Measurements from ENCODE around the gene TAAR5. TPM values are rescaled to one million over a fixed set of nuclear protein-coding genes. Genes with fewer than 3 reads are reported as not detected.

Gene TAAR5
- total and polyA plus RNA-seq, 2 donors (not counting 3 experiments of a cell fraction or from before 2014, with no cell fraction given): not detected

- no peaks in the 10 kb centered on the region for H3K4me1 ChIP-seq (ENCODE audit: control insufficient read depth, extremely low read depth, insufficient read depth, low read length)
- FAIRE-seq: no peak
- no peak overlapping the region for H3K9ac ChIP-seq (replicated peaks; ENCODE audit: extremely low read depth, insufficient read depth, low read length)
- H3K9me1 ChIP-seq (replicated peaks; ENCODE audit: control insufficient read depth, extremely low read depth, insufficient read depth, low read length): no peaks in the 10 kb centered on the region
- no peaks in the 10 kb centered on the region for H3K79me2 ChIP-seq (ENCODE audit: control insufficient read depth, insufficient read depth, low read length)
- no peaks in the 10 kb centered on the region for H4K20me1 ChIP-seq (replicated peaks; ENCODE audit: control insufficient read depth, extremely low read depth, insufficient read depth, low read length)
- no peak overlapping the region for H3K4me2 ChIP-seq (ENCODE audit: insufficient read depth, low read length)
- POLR2A ChIA-PET: no interaction called here
- H3K36me3 ChIP-seq (ENCODE audit: control insufficient read depth in 2 of 2, extremely low read depth in 1 of 2, insufficient read depth in 2 of 2, low read length in 2 of 2): no peaks in the 10 kb centered on the region
- dilution Hi-C loops (cut with MboI; ENCODE audit: extremely low pct_ligation_motif_present, low sequenced_read_pairs) (no loop called here), intact Hi-C loops (cut with micrococcal nuclease) (no loop called here)
- H3K4me3 ChIP-seq (replicated peaks in 1 of 3; ENCODE audit: insufficient read depth in 1 of 3, low read depth in 1 of 3, low read length in 3 of 3): no peak overlapping the region
- no peak overlapping the region for H3K27ac ChIP-seq (ENCODE audit: insufficient read depth, low read depth, low read length)
- no peak for DNase-seq (ENCODE audit: low read depth, low spot score)
- TF ChIP-seq GATA2 (IDR thresholded peaks at IDR 0.05; ENCODE audit: insufficient read depth, insufficient read length, low read depth, low read length): no peak
- TF ChIP-seq CTCF (IDR thresholded peaks at IDR 0.05; ENCODE audit: extremely low read depth in 1 of 2, insufficient read depth in 1 of 2, low read depth in 1 of 2, low read length in 2 of 2): no peak
- no peak for TF ChIP-seq FOS (IDR thresholded peaks at IDR 0.05; ENCODE audit: borderline replicate concordance, insufficient read depth, low read length)
- no peak for TF ChIP-seq JUN (IDR thresholded peaks at IDR 0.05; ENCODE audit: borderline replicate concordance, insufficient read depth, insufficient read length, low read depth)
- no peak for TF ChIP-seq EZH2 (IDR thresholded peaks at IDR 0.05; ENCODE audit: borderline replicate concordance, low read depth, low read length, severe bottlenecking)
- TF ChIP-seq MAX (IDR thresholded peaks at IDR 0.05; ENCODE audit: insufficient read depth, insufficient read length): no peak
- TF ChIP-seq POLR2AphosphoS5 (IDR thresholded peaks at IDR 0.05; ENCODE audit: insufficient read depth, low read depth, low read length): no peak
- TF ChIP-seq POLR2A (IDR thresholded peaks at IDR 0.05; ENCODE audit: low read depth, low read length): no peak
- no peak for TF ChIP-seq MYC (IDR thresholded peaks at IDR 0.05; ENCODE audit: low read depth, low read length)
- no TSS peak for BruUV-seq (replicated peaks)
- H3K9me3 ChIP-seq (replicated peaks; ENCODE audit: control insufficient read depth, insufficient read depth, low read length): no peaks in the 10 kb centered on the region
- CTCF ChIA-PET: no interaction called here
- no peak overlapping the region for H2AFZ ChIP-seq (ENCODE audit: low read depth, low read length)
- peaks cover 0 to 2% of the 10 kb centered on the region in 2 experiments for H3K27me3 ChIP-seq (ENCODE audit: control insufficient read depth in 2 of 2, insufficient read depth in 2 of 2, low read length in 2 of 2)
Measured at GRCh38 chr6:132584698-132585097, 4.8 kb downstream of the TAAR5 start.

All from endothelial cell of umbilical vein (primary cell).